ENCODE results near the gene TOX3.

TOX3 gene

DNA sequence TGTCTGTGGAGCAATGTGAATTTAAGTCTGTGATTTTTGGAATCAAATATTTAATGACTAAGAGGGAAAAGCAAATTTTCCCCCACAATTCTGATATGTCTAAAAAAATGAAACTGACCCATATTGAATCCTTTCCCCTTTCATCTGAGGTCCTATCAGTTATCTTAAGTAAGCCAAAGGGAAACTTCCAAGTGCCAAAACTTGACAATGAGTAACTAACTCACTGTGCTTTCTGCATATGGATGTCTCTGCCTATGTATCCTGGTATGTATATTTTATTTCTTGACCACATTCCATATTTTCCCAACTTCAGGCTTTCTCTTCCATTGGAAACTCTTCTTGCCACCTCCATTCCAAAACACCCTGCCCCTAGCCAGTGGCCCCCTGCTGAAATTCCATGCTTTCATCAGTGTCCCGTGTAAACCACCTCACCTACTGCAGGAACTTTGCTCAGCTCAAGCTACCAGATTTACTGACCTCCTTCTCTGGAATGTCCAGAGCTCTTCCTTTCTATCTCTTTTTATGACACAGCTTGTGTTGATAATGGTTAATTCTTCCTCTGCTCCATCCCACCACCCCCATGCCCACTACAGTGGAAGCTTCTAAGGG lies 59.0 kb downstream of the TOX3 start:
- TF ChIP-seq, protein P1, sequence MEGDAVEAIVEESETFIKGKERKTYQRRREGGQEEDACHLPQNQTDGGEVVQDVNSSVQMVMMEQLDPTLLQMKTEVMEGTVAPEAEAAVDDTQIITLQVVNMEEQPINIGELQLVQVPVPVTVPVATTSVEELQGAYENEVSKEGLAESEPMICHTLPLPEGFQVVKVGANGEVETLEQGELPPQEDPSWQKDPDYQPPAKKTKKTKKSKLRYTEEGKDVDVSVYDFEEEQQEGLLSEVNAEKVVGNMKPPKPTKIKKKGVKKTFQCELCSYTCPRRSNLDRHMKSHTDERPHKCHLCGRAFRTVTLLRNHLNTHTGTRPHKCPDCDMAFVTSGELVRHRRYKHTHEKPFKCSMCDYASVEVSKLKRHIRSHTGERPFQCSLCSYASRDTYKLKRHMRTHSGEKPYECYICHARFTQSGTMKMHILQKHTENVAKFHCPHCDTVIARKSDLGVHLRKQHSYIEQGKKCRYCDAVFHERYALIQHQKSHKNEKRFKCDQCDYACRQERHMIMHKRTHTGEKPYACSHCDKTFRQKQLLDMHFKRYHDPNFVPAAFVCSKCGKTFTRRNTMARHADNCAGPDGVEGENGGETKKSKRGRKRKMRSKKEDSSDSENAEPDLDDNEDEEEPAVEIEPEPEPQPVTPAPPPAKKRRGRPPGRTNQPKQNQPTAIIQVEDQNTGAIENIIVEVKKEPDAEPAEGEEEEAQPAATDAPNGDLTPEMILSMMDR (conservative IDR thresholded peaks at IDR 0.05) = no peak
- H3K27ac ChIP-seq = no peak overlapping the region

DNA sequence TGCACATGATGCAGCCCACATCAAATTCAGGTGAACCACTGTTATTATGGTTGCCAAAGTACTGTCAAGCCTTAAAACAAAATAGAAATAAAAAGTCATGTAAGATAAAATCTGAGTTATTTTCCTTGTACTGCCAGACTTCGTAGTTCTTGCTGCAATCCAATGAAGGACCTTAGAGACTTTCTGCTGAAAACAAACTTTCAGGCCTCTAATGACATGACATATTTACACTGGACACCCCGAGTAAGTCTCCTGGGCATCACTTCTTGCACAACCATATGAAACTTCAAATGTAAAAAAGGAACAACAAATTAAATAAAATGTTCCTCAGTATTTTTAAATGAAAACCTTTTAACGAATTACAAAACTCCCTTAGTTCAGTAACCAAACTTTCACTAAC lies 66.7 kb downstream of the TOX3 start:
- TF ChIP-seq, protein P1 (conservative IDR thresholded peaks at IDR 0.05) = no peak
- H3K27ac ChIP-seq = no peak overlapping the region

DNA sequence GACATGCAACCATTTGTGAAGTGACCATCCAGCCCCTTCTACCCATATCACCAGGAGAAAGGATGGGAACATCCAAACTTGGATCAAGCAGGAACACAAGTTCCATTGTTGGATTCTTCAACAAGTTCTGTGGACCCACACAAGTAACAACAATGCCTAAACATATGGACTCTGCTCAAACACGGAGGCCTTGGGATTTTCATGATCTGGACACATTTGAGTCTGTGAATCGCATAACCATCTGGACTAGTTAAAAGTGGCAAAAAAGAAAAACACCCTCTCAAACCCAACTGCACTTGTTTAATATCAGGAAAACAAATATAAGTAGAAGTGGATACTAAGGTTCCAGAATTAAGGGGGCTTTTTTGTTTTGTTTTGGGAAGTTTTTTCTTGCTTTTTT lies 70.8 kb downstream of the TOX3 start:
- H3K27ac ChIP-seq = no peak overlapping the region
- TF ChIP-seq, protein P1 (conservative IDR thresholded peaks at IDR 0.05) = no peak

DNA sequence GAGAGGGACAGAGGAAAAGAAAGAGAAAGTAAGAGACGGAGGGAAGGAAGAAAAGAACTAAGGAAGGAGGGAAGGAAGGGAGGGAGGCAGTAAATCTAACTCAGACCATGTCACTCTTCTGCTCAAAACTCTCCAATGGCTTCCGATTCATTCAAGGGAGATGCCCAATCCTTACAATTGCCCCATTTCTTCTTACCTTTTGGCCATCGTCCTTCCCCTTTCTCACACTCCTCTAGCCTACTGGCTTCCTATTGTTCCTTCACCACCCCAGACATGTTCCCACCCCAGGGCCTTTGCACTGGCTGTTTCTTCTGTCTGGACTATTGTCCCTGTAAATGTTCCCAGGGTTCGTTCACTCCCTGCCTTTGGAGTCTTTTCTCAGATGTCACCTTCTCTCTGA lies 72.3 kb downstream of the TOX3 start:
- TF ChIP-seq, protein P1 (conservative IDR thresholded peaks at IDR 0.05) = no peak
- H3K27ac ChIP-seq = no peak overlapping the region

DNA sequence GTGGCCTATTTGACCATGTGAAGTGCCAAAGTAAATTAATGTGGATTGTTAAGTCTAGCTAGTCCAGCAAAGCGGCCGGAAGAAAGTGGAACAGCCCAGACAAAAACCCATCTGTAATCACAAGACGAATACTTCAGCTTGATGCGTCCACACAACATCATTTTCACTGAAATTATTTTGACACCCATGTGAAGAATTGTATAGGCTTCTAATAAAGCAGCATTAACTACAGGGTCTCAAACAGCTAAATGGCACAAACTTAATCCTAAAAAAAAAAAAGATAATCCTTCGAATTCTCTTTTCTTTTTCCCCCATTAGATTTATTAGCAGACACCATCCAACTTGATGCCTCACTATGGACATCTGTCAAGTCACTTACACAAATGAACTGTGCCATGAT lies 73.8 kb downstream of the TOX3 start:
- TF ChIP-seq, protein P1 (conservative IDR thresholded peaks at IDR 0.05) = no peak
- H3K27ac ChIP-seq = no peak overlapping the region

DNA sequence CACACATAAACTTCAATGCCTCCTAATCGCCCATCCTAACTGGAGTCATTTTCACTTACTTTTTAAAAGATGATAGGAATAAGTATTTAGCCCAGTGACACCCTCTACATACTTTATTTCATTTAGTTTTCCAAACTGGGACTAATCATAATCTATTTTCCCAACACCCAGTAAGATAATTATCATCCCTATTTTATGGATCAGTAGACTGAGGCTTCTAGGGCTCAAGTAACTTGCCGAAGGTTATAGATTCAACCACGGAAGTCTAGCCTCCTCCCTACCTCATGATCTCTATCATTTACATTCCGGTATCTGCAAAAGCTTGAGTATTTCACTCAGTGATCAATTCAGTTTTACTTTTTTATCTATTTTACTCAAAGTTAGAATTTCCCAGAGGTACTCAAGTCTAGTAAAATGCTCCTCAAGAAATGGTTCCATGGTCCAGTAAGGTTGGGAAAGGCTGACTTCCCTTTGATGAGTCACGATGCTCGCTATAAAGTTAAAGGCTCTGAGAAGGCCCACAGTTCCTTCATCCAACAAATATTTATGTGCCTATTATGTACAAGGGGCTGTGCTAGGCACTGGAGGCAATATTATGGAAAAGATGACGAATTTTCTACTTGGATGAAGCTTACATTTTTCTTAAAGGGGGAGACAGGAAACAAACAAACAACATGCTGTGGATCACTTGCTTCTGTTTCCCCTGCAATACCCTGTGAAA lies 75.1 kb downstream of the TOX3 start:
- H3K27ac ChIP-seq = no peak overlapping the region
- TF ChIP-seq, protein P1 (conservative IDR thresholded peaks at IDR 0.05) = no peak

DNA sequence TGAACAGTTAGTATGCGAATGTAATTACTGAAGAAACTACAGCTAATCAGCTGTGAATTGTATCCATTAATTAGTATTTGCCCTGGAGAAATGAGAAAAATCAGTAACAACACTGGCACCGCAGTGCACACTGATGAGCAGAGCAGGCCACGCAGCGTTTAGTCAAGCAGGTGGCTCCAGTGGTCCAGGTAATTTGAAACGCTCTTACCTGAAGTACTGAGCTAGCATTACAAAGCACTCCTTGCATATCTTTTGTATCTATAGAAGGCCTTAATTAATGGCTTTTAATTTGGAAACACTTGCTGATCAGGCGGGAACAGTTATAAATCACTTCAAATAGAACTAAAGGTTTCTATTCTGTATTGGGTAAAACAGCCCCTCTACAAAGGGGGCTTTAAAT lies 76.4 kb downstream of the TOX3 start:
- no peak overlapping the region for H3K27ac ChIP-seq
- TF ChIP-seq, protein P1 (conservative IDR thresholded peaks at IDR 0.05) = no peak

All from VCaP (cell line).